HL-60/S4 (cell line): Measurements from ENCODE around the gene FCHSD2.

Experiments used
- in situ Hi-C: fragments of 300-500 bp; cut with MboI; formaldehyde crosslinking; loops from 2 replicates; pipeline ENCODE4 v1.14.3; 2022; ENCODE audit warnings: low sequenced_read_pairs

FCHSD2 gene

DNA sequence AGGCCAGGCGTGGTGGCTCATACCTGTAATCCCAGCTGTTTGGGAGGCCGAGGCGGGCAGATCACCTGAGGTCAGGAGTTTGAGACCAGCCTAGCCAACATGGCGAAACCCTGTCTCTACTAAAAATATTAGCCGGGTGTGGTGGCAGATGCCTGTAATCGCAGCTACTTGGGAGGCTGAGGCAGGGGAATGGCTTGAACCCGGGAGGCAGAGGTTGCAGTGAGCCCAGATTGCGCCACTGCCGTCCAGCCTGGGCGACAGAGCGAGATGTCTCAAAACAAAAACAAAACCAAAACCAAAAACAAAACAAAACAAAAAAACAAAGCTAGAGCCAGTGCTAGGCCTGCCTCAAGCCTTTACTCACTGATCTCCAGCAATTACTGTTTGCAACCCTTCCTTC lies 314.5 kb downstream of the FCHSD2 start:
- in situ Hi-C loops = loop anchor here (25.0 kb wide), 1 partner anchor 335 kb away; no protein-coding TSS in a partner anchor

DNA sequence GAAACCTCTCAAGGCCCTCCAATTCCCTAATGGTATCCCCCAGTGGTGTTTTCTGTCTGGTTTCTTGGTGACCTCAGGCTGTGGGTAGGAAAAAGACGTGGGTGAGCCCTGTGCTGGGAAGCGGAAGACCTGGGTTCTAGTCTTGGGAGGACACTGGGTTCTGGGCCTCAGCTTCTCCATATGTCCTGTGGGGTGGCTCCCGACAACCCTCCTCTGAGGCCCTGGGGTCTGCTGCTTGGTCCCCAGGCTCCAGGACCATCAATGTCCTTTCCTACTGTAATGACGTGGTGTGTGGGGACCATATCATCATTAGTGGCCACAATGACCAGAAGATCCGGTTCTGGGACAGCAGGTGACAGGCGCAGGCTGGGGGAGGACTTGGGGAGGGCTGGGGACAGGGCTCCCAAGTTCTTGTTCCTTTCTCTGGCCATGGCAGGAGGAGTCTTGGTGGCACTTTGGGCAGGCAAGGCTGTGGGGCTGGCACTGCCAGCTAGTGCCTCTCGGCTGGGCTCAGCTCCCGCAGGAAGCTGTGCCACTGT lies 315.1 kb downstream of the FCHSD2 start:
- in situ Hi-C loops = loop anchor here (25.0 kb wide), 1 partner anchor 335 kb away; no protein-coding TSS in a partner anchor

DNA sequence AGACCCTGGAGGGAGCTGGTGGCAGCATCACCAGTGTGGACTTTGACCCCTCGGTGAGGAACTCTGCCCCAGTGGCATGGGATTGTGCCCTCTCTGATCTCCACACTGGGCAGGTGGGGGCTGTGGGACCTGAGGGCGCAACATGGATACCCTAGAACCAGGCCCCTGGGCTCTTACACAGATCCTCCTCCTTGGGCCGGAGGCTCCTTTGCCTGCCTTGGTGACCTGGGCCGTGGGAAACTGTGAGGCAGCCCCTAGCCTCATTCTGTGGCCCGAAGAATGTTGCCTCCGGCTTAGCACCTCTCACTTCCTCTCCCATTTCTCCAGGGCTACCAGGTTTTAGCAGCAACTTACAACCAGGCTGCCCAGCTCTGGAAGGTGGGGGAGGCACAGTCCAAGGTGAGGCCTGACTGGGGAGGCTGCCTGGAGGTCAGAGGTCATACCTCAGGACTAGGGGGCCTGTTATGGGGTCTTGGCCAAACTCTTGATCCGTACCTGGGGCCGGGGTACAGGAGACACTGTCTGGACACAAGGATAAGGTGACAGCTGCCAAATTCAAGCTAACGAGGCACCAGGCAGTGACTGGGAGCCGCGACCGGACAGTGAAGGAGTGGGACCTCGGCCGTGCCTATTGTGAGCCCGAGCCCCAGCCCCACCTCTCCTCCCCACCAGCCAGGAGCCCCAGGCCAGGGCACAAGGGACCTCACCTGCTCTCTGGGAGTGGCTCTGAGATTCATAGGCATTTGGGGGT lies 315.8 kb downstream of the FCHSD2 start:
- in situ Hi-C loops = loop anchor here (25.0 kb wide), 1 partner anchor 336 kb away; no protein-coding TSS in a partner anchor

DNA sequence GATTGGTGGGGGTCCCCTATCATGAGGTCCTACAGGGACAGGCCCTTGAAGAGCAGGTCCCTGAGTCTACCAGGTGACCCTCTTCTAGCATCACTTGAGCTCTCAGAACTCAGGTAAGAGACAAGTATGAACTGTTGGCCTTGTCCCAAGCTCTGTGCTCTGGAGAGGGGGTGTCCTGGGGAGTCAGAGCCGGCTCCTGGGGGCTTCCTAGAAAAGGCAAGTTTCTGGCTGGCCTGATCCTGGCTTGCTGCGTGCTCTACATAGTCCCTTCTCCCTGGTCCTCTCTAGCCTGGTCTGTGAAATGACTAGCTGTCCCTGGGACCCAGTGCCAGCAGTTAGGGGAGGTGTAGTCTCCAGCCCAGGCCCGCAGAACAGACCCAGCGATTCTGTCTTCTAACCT lies 316.5 kb downstream of the FCHSD2 start:
- in situ Hi-C loops = loop anchor here (25.0 kb wide), 1 partner anchor 337 kb away; no protein-coding TSS in a partner anchor

DNA sequence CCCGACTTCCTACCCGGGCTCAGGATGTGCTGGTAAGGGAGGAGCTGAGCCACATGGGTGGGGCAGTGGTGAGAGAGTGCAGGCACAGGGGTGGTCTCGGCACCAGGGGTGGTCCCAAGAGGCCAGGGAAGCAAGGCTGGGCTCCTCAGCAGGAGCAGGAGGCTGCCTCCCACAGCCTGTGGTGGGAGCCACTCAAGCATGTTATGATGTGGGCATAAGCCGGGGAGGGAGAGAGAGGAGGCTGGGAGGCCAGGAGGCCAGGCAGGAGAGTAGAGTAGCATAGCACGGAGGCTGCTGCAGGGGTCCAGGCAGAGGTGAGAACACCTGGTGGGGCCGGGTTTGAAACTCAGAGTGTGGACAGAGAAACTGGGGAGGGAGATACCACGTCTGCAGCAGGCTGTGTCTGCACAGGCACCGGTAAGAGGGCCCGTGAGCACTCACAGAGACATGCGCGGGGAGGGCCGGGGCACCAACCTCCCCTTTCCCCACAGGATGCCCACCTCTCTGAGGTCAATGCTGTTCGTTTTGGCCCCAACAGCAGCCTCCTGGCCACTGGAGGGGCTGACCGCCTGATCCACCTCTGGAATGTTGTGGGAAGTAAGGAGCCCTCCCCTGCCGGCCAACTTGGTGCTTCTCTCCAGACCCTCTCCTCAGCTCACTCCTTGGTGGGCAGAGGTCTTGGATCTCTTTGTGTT lies 317.2 kb downstream of the FCHSD2 start:
- in situ Hi-C loops = loop anchor here (25.0 kb wide), 1 partner anchor 337 kb away; no protein-coding TSS in a partner anchor

DNA sequence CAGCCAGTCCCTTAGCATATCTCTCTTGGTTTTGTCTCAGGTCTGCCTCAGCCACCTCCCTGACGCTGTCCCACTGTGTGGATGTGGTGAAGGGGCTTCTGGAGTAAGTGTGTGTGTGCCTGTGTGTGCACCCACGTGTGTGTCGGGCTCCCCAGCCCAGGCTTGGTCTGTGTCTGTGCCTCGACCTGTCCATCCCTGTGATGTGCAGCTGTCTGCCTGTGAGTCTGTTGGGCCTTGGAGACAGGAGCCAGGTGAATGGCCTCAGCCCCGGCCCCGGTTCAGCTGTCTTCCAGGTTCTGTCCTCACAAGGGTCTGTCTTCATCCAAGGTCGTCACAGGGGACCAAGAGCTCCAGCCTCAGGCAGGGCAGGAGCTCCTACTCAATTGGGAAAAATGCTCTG lies 318.1 kb downstream of the FCHSD2 start:
- in situ Hi-C loops = no loop called here

DNA sequence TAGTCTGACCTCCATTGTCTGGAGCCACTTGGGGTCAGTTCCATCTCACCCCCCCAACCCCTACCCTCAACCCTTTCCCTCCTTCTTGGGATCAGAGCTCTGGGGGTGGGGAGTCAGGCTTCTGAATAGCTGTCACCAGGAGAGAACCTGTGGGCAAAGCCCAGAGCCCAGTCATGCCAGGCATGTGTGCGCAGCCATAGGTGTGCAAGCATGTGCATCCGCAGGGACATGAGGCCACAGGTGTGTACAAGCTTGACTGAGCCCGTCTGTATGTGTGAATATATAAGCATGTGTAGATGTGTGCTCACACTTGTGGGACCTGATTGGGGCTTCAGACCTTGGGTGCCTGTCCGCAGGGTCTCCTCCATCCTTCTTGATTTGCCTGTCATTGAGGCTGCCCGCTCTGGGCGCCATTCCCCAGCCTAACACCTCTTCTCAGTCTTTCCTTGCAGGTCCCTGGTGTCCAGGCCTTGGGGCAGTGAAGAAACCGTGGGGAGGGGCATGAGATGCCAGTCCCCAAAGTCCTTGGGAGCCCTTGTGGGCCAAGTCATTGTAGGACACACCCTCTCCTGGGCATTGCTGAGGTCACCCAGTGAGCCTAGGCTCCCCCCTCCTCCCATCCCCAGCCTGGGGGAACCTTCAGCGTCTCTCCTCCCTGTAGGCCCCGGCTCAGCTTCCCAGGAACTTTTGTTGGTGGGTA lies 318.9 kb downstream of the FCHSD2 start:
- in situ Hi-C loops = no loop called here

DNA sequence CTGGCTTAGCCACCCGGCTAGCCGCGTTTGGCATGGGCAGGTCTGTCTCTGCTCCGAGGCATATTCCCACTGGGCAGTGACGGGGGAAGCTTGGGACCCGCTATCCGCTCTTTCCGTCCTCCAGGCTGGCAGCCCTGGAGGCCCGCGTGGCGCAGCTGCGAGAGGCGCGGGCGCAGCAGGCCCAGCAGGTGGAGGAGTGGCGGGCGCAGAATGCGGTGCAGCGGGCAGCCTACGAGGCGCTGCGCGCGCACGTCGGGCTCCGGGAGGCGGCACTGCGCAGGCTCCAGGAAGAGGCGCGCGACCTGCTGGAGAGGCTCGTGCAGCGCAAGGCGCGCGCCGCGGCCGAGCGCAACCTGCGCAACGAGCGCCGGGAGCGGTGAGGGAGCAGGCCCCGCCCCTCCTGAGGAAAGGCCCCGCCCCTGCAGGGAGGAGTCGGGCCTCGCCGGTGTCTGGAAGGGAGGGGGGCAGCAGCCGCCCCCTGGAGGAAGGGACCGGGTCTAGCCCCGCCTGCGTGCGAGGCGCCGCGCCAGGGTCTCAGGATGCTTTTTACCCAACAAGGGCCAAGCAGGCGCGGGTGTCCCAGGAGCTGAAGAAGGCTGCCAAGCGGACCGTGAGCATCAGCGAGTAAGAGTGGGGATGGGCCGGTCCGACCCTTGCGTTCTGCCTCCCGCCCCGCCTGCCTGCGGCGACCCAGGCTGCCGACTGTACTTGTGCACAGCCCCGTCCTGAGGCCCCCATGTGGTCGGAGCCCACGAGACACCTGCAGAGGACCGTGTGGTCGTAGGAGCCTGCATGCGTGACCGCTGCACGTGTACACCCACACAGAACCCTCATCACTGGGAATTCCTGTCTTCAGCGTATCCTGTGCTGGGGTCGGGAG lies 320.0 kb downstream of the FCHSD2 start:
- in situ Hi-C loops = no loop called here

DNA sequence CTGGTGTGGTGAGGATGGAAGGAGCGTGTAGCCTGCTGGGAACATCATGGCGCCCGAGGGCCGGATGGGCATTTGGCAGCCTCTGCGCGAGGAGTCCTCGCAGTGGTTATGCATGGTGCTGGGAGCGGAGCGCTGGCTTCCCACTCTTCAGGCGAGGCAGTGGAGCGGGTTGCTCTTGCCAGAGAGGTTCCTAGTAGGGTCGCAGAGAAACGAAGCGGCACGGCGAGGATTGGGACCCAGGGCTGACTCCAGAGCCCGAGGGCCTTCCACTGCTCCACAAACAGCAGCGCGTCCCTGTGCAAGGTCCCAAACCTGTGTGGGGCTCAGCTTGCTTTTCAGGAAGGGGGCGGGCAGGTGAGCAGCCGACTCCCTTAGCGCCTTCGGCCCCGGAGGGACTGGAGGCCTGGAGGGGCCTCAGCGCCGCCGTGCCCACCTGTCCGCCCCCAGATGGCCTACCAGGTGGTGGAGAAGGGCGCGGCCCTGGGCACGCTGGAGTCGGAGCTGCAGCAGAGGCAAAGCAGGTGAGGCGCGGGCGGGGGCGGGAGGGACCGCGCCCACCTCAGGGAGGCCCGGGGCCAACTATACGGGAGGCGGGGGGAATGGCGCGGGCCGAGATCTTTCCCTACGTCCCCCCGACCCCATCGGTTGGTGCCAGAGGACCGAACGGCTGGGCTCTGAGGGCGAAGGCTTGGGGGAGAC lies 320.7 kb downstream of the FCHSD2 start:
- in situ Hi-C loops = no loop called here

DNA sequence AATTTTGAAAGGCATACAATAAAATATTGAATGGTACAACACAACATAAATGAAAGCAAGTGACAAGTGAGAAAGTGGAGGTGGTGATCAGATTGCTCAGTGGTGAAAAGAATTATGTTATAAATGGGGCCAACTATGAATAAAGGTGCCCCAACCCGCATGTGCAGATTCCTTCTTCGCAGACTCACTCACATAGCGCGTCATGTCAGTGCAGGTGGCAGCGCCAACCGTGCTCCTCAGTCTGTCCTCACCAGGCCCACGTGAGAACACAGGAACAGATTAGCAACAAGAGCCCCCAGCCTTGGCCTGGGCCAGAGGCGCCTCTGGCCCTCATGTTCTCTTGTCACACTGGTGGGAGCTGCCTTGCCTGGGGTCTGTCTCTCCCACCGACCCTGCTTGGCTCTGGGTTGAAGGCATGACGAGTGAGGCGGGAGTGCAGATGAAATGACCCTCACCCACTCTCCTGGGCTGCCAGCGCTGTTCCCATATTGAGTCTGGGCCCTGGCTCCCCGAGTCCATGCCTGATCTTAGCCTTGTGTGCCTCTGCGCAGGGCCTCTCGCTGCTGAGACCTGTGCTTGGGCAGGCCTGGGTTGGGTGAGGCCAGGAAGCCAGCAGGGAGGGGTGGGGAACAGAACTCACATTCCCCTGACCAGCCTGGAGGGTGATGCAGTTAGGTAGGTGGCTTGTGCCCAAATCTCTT lies 321.5 kb downstream of the FCHSD2 start:
- in situ Hi-C loops = no loop called here

DNA sequence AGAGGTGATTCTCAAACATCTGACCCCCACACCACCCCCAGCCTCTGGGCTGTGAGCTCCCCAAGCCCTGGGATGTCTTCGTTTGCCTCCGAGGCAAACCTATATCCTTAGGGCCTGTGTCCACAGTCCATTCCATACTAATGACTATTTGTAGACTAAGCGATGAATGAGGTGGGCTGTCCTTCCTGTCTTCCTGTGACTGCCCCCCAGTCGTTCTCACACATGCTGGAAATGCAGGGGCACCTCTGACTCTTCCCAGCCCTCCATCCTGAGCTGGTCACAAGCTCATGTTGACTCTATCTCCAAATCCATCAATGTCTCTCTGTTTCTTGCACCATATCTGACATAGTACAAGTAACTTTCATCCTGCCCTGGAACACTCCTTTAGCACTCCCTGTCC lies 323.1 kb downstream of the FCHSD2 start:
- in situ Hi-C loops = no loop called here

DNA sequence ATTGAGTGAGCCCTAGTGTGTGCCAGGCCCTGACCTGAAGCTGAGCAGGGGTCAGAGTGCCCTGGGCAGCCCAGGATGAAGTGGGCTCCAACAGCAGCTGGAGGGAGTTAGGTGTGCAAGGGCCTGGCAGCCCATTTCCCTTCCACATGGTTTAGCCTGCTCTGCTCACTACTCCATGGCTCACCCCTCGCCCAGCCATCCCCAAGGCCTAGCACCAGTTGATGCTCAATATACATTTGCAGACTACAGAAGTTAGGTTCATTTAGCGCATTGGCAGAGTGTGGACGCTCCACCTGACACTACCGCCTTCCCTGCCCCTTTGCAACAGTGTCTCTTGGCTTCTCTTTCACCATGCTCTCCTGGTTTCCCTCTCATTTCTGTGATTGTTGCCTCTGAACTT lies 324.2 kb downstream of the FCHSD2 start:
- in situ Hi-C loops = no loop called here

DNA sequence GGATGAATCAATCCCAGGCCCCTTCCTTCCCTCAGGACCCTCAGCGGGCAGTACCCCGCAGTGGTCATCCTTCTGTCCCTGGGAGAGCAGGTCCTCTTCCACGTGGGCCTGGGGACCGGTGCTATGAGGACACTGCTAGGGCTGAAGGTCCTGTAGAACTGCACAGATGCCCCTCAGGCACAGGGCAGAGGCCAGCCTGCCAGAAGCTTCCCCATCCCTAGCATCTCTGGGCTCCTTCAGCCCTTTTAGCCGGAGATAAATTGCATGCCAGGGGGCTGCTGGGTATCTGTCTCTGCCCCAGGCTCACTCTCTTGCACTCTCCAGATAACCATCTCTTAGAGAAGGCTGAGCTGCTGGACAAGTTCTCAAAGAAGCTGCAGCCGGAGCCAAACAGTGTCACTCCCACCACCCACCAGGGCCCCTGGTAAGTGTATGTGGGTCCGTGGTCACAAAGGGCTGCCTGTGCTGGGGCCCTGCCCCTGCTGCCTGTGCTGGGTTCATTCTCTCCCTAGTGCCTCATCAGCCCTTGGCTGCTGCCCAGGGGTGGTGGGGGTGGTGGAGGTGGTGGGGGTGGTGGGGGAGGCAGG lies 325.6 kb downstream of the FCHSD2 start:
- in situ Hi-C loops = no loop called here

DNA sequence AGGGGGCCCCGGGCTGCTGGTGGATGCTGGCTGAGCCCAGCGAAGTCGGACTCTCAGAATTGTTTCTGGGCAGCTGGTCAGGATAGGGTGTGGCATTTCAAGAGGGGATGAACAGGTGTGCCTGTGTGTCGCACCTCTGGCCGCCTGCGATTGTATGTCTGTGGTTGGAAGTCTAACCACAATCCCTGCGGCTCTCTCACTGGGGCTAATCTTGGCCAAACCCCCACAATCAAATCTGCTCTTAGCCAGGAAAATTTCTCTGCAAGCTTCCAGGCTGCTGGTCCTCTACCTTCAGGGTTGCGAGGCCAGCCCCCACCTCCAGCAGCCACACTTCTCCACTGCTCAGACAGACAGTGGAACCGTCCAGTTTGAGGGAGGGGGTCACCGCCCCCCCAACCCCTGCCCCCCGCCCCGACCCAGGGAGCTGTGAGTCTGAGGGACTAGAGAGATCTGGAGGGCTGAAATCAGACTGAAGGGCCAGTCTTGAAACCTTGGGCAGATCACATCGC lies 327.0 kb downstream of the FCHSD2 start:
- in situ Hi-C loops = no loop called here

DNA sequence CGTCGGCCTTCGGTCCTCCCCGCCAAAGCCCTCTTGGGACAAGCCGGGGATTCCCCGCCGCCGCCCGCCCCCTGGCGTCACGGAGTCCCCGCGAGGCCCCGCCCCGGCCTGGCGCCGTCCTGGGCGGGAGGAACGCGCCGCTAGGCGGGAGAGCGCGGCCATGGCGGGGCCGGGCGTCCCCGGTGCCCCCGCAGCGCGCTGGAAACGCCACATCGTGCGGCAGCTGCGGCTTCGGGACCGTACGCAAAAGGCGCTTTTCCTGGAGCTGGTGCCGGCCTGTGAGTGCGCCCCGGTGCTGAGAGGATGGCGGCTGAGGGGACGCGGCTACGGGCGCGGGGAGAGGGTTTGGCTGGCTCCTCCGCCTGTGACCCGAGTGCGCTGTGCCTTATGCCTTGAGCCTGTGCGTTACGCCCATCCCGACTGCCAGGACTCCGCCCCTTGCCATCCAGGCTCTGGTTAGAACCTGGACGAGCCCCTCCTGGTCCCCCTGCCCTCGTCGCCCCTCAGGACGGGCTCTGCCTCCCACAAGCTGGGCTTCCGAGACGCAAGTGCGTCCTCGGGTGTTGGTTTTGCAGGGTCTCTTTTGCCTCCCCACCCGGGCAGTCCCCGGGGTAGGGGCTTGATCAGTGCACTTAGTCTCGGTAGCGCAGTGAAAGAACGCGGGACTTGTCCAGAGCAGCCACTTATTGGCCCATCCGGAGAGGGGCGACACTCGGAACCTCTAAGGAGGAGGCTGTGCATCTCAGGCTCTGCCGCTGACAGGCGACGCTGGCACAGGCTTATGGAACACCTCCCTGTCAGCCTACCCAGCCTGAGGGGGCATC lies 327.6 kb downstream of the FCHSD2 start, which contains the start of gene ATG16L2:
Gene ATG16L2, plus strand, starts transcription at position 126 of the 824 bp plus-strand sequence. Its CDS starts 35 bp downstream, at position 161.
- in situ Hi-C loops = no loop called here

DNA sequence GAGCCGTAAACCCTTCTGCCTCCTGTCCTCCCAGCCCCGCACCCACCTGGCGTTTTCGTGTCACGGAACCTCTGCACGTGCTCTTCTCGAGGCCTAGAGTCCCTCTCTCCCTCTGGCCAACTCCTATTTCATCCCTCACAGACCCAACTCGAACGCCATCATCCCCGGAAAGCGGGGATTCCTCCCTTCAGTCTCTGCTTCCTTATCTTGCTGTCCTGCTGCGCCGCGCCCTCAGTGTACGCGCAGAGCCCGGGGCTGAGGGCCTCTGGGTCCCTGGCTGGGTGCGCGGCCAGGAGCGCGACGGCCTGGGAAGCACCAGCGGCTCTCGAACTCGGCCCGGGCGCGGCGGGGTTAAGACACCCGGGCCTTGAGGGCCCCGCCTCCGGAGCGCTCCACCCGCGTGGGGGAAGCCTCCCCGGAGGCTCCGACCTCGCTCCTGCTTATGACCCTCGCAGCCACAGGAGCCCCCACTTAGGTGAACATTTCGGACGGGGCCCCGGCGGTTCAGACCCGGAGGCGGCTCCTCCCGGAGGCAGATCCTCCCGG lies 328.3 kb downstream of the FCHSD2 start:
- in situ Hi-C loops = no loop called here
